GM12874 (cell line): ENCODE results near the gene SLC25A21.

ENCODE experiments used
- TF ChIP-seq, protein P1 (sequence below): IDR thresholded peaks from 2 replicates; pipeline ENCODE4 v1.5.1; 2011; ENCODE audit warnings: low read depth, mild to moderate bottlenecking, control low read depth, low read length, moderate library complexity; ENCODE audit not compliant: insufficient read depth

SLC25A21 gene

DNA sequence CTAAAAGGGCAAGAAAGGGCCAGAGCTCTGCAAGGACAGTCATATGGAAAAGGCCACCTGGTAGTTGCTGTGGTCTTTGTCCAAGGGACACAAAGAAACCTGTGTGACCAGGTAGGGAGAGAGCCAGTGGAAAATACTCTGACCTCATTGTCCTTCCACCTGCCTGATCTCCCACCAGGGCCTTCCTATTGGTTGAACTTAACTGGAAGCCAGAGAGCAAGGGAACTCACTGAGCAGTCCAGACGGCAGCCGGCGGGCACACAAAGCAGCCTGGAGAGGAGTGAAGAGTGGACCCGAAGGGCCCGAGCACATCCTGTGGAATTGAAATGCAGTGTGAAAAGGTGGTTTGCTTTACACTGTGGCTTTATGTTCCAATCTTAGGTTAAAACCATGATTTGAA is 120.7 kb downstream of the SLC25A21 start:
- TF ChIP-seq, protein P1, sequence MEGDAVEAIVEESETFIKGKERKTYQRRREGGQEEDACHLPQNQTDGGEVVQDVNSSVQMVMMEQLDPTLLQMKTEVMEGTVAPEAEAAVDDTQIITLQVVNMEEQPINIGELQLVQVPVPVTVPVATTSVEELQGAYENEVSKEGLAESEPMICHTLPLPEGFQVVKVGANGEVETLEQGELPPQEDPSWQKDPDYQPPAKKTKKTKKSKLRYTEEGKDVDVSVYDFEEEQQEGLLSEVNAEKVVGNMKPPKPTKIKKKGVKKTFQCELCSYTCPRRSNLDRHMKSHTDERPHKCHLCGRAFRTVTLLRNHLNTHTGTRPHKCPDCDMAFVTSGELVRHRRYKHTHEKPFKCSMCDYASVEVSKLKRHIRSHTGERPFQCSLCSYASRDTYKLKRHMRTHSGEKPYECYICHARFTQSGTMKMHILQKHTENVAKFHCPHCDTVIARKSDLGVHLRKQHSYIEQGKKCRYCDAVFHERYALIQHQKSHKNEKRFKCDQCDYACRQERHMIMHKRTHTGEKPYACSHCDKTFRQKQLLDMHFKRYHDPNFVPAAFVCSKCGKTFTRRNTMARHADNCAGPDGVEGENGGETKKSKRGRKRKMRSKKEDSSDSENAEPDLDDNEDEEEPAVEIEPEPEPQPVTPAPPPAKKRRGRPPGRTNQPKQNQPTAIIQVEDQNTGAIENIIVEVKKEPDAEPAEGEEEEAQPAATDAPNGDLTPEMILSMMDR, result no peak

DNA sequence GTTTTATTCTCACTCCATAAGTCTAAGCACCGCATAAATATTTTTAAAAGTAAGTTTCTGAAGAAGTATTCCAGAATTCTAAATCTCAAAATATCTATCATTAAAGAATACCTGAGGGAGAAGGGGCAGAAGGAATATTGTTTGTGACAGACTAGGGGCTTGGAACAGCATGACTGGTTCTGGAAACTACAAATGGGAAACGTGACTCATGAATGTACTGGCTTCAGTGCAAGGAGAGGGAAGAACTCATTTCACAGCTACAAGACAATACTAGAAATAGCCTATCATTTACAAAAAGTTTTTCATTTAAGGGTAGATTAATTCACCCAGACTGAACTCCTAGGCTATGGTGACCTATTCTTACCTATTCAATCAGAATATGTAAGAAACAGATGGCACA is 121.3 kb downstream of the SLC25A21 start:
- TF ChIP-seq, protein P1, result no peak

DNA sequence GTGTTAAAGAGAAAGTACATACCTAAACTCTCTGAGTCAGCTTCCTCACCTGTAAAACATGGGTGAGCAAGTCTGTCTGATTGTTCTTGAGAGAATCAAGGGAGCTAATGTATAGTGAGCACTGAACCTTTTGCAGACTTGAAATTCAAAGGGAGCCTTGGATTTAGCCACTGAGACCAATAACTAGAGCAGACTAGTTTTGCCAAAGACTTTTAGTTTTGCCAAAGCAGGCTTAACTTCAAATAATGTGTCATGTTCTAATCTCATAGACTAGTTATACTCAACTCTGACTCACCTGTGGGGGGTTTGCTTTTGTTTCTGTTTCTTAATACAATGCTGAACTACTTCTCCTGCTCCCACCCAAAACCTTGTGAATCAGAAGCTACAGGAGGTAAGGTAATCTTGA is 123.7 kb downstream of the SLC25A21 start:
- TF ChIP-seq, protein P1, result no peak

DNA sequence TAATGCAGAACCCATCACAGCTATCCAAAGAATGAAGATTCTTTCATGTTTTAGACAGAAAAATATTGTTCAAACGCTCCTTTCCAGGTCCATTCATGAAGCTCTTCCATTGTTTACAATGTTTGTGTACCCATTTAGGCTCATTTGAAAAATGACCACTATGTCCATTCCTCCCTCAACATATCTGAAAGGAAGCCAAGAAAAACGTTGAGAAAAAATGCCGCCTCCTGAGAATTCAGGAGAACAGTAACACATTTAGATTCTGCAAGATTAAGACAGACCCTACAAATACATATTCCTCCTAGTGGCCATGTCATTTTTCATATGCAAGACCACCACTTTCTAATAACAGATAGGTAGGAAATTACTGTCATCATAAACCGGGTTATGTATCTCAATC is 124.4 kb downstream of the SLC25A21 start:
- TF ChIP-seq, protein P1, result no peak

DNA sequence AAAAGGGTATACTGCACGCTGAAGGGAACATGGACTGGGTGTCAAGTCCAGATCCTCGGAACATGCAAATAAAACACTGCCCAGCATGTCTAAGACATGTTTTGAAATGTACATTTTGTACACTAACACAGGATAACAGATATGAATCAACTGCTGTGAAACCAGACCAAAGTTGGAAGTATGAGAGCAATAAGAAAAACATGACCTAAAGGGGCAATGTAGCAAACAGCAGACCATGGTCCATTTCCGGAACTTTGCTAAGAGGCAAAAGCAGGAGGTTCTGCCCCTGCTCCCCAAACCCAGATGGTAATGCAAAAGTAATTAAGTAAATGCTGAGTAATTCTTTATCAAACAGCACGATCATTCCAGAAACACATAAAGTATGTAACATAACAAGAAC is 125.2 kb downstream of the SLC25A21 start:
- TF ChIP-seq, protein P1, result no peak

DNA sequence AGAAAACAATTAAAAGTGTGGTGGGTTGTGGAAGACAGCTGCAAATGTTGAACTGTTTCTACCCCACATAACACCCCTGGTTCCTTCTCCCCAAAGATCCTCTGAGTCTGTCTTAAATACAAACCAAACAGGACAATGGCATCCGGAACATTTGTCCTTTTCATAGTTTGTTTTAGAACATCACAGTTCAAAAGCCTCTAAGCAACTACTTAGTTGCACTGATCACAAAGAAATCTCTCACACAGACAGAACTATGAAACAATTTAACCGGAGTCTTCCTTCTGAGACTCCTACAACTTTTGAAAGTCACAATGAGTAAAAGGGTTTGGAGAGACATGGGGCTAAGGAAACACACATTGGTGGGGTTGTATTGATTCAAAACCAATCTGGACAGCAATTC is 125.6 kb downstream of the SLC25A21 start:
- TF ChIP-seq, protein P1, result no peak

DNA sequence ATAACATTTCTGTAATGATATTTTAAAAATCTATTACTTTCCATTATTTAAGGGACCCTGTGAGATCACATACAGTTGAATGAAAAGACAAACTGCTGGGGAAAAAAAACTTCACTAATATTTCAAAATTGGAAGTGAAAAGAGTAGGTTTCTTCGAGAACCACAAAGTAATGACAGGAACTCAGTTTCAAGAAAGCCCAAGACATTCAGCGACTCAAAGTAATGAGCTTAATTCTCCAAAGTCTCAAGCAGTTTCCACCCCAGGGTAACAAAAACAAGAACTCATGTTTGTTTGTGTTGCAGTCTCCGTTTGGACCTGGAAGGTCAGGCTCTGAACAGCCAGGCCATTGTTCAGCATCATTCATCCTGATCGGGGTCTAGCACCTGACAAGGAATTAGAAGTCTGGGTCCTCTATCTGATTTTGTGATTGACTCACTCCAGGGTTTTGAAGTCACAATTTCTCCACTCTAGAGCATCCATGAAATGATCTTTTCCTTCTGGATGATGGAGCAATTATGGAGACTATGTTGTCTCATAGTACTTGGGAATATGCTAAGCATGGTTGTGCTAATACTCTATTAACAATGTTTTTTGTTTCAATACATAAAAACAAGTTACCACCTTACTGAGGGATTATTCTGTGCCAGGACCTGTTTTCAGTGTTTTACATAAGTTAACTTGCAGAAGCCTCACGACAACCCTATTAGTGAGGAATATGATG is 126.9 kb downstream of the SLC25A21 start:
- TF ChIP-seq, protein P1, result no peak
